ENCODE measurements around the gene GRID2IP.
A peak's percentile ranks its signal among the peaks of the same experiment; 100 is the strongest.

DNA sequence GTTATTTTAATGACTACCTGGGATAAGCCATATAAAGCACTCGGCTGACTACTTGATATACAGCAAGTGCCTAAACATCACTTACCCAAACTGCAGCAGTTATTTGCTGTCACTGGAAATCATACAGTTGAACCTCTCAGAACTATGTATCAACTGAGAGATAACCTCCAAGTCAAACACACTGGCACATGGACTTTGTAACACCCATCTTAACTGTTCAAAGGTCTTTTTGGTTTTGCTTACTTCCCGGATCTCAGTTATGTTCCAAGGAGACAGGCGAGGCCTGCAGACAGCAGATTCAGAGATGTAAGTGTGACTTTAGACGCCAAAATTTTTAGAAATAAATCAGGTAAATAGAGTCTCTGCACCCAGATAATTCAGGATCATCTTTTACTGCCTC is 69.0 kb downstream of the GRID2IP start:
- TF ChIP-seq HNRNPLL (IDR thresholded peaks at IDR 0.05; ENCODE audit: low read depth, low read length, poor library complexity, severe bottlenecking) (no peak), XRCC5 (optimal IDR thresholded peaks at IDR 0.05; ENCODE audit: low read length) (no peak), ZNF34 (CRISPR knock-in tag; IDR thresholded peaks at IDR 0.05; ENCODE audit: borderline replicate concordance) (no peak), ELF3 (CRISPR knock-in tag; IDR thresholded peaks at IDR 0.05) (peak; percentile 83), CEBPG (CRISPR knock-in tag; IDR thresholded peaks at IDR 0.05) (0 out of 2 replicates have a peak, but pooled peaks have one; percentile 18), ETV5 (CRISPR knock-in tag; IDR thresholded peaks at IDR 0.05; ENCODE audit: borderline replicate concordance) (peak; percentile 37; the same call in 1 of the 2 replicates), SMC3 (IDR thresholded peaks at IDR 0.05; ENCODE audit: low read length) (no peak), SP2 (CRISPR knock-in tag; IDR thresholded peaks at IDR 0.05) (no peak), ESRRA (CRISPR knock-in tag; IDR thresholded peaks at IDR 0.05; ENCODE audit: low read depth) (peak; percentile 74; the same call in 1 of the 2 replicates), ARHGAP35 (CRISPR knock-in tag; IDR thresholded peaks at IDR 0.05; ENCODE audit: borderline replicate concordance) (no peak)
- TF ChIP-seq, protein P1, sequence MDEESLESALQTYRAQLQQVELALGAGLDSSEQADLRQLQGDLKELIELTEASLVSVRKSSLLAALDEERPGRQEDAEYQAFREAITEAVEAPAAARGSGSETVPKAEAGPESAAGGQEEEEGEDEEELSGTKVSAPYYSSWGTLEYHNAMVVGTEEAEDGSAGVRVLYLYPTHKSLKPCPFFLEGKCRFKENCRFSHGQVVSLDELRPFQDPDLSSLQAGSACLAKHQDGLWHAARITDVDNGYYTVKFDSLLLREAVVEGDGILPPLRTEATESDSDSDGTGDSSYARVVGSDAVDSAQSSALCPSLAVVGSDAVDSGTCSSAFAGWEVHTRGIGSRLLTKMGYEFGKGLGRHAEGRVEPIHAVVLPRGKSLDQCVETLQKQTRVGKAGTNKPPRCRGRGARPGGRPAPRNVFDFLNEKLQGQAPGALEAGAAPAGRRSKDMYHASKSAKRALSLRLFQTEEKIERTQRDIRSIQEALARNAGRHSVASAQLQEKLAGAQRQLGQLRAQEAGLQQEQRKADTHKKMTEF (CRISPR knock-in tag; IDR thresholded peaks at IDR 0.05) = 0 out of 2 replicates have a peak, but pooled peaks have one; percentile 30
